A549 treated with GW870086 at 1 μM for 4 hours (cell line): ENCODE measurements around the gene PRPF6. TPM values are rescaled to one million over a fixed set of nuclear protein-coding genes. Genes with fewer than 3 reads are reported as not detected.

Source experiments
- total RNA-seq: library from RNA; stranded (reverse); fragments of 200-300 nt; extraction: Qiagen RNA extraction; gene quantifications from 5 replicates; pipeline ENCODE4 v1.2.3, GENCODE V29; 2022; ENCODE audit warnings: low read depth

Gene PRPF6, protein sequence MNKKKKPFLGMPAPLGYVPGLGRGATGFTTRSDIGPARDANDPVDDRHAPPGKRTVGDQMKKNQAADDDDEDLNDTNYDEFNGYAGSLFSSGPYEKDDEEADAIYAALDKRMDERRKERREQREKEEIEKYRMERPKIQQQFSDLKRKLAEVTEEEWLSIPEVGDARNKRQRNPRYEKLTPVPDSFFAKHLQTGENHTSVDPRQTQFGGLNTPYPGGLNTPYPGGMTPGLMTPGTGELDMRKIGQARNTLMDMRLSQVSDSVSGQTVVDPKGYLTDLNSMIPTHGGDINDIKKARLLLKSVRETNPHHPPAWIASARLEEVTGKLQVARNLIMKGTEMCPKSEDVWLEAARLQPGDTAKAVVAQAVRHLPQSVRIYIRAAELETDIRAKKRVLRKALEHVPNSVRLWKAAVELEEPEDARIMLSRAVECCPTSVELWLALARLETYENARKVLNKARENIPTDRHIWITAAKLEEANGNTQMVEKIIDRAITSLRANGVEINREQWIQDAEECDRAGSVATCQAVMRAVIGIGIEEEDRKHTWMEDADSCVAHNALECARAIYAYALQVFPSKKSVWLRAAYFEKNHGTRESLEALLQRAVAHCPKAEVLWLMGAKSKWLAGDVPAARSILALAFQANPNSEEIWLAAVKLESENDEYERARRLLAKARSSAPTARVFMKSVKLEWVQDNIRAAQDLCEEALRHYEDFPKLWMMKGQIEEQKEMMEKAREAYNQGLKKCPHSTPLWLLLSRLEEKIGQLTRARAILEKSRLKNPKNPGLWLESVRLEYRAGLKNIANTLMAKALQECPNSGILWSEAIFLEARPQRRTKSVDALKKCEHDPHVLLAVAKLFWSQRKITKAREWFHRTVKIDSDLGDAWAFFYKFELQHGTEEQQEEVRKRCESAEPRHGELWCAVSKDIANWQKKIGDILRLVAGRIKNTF
- total RNA-seq: 49.9 to 54.3 TPM (median 53.6 TPM) in 5 replicates

DNA sequence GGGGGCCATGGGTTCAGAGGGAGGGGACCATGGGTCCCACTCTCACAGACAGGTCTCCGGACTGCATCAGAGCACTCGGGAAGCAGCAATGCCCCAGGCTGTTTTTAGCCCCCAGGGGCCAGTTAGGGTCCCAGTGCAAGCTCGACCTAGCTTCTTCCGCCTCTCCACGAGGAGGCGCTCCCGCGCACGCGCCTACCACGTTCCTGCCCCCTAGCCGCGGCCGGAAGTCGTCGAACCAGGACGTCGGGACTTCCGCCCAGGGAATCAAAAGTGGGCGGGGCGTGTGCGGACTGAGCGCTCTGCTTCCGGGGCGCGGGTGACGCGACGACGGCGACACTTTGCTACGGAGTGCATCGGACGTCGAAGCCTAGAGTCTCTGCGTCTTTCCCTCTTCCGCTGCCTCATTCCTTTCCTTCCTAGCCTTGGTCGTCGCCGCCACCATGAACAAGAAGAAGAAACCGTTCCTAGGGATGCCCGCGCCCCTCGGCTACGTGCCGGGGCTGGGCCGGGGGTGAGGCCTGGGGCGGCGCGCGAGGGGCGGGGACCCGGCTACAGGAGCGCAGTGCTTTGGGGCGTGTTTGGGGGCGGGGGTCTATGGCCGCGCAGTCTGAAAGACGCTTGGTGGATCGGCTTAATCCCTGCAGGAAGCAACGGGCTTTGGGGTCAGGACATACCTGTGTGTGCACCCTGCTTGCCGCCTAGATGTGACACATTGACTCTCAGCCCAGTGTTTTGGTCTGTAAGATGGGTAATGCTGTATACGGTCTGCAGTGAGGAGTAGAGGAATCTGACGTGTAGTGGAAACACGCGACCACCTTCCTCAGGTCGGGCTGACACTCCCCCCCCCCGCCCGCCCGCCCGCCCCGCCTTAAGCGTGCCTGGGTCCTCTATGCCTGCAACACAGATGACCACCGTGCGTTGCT lies at the start of gene PRPF6:
PRPF6 (plus strand) TSS at position 327 of the 923 bp plus-strand sequence; CDS start at position 441, 114 bp downstream.

DNA sequence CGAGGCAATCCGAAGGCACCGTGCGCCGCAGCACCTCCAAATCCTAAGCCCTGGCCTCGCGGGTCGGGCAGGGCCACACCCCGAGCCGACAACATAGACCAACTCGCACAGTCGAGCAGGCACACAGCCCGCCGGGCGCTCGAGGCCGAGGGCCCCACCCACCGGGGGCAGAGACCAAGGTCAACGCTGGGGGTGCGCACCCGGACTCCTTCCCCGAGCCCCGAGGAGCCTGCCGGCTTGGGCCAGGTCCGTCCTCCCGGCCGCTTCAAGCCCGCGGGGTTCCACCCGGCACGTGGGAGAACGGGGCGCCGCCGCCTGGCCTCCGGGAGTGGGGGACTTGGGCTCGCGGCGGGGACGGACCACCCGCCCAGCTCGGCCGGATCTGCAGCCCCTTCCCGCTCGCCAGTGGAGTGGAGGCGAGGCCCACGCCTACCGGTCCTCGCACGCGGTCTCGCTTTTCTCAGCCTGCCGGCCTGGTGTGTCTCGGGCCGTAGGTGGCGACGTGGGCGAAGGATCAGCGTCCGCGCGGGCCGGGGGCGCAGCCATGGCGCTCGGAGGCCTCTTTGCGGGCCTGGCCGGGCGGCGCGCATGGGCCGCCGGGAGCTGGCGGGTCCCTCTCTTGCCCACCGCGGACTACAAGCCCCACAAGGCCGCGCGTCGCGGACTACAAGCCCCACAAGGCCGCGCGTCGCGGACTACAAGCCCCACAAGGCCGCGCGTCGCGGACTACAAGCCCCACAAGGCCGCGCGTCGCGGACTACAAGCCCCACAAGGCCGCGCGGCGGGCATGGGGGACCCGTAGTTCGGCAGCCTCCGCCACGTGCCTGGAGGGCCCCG lies 24.9 kb upstream of the PRPF6 start, which contains the start of gene UCKL1:
UCKL1 (minus strand) TSS at position 590 of the 837 bp plus-strand sequence; CDS start at position 546, 44 bp downstream.

GRCh38 chr20:63969838-63970713 lies 10.9 kb upstream of the PRPF6 start, which contains the start of gene ZNF512B:
Gene ZNF512B (minus strand): TSS chr20:63969930. CDS start chr20:63967950, 1,980 bp downstream.

GRCh38 chr20:63979557-63980316 lies 1.2 kb upstream of the PRPF6 start, which contains the start of gene SAMD10:
Gene SAMD10 (minus strand): TSS chr20:63979642. CDS start chr20:63979467, 175 bp downstream.

GRCh38 chr20:64035933-64036345 lies 55.0 kb downstream of the PRPF6 start, which contains the start of gene C20orf204:
Gene C20orf204 (plus strand): TSS chr20:64036182. CDS start chr20:64036324, 142 bp downstream.

GRCh38 chr20:64049060-64049877 lies 68.3 kb downstream of the PRPF6 start, which contains the start of gene SOX18:
Gene SOX18 (minus strand): TSS chr20:64049639. CDS start chr20:64049516, 123 bp downstream.

DNA sequence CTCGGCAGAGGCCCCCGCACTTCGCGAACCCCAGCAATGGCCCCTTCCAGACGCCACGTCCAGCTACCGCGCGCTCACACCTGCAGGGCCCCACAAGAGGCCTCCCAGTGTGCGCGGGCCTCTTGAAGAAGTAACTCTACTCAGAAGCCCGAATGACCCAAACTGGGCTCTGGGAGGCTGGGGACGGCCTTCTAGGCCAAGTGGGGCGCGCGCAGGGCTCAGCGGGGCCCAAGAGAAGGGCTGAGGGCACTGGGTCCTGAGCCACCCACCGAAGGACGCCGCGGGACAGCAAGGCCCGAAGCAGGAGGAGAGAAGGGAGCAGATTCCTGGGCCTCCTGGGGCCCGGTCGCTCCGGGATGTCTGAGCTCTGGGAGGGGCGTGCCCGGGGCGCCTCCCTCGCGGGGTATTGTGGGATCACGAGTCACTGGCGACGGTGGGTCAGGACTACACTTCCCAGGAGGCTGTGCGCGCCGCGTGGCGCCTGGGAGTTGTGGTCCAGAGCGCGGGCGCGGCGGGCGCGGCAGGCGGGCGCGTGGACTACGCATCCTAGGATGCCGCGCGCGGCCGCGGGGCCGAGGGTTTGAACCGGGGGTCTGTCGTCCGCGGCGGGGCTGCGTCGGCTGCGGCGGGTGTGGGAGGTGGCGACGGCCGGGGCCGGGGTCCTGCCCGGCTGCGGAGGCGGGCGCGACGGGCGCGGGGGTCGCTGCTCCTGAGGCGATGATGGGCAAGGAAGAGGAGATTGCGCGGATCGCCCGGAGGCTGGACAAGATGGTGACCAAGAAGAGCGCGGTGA lies 81.9 kb downstream of the PRPF6 start, which contains the start of gene TCEA2:
TCEA2 (plus strand) TSS at position 603 of the 793 bp plus-strand sequence; CDS start at position 718, 115 bp downstream.

DNA sequence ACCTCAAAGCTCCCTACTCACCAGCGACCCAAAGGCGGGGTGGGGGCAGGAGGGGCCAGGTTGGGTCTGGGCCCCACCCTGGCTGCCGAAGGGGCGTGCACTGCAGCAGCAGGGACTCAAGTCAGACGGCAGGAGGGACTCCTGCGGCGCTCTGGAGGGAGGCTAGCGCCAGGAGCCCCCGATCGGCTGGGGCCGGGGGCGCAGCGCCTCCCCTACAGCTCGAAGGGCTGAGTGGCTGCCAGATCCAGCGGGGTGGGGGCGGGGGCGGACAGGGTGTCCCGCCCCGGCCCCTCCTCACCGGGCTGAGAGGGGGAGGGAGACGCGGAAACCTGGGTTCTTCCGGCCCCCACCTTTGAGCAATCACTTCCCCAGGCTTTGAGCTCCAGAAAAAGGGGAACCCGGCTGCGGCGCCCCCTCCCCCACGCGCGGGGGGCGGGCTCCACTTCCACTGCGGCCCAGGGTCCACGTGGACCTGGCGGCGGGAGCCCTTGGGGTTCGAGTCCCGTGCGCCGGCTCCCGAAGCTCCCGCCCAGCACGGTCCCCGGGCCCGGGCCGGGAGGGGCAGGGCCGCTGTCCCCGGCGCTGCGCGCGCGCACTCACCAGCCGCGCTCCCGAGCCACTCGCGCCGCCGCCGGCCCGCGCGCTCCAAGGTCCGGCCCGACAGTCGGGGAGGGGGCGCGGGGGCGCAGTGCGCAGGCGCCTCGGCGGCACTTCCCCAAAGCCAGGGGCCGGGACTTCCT lies 98.5 kb downstream of the PRPF6 start, which contains the start of gene RGS19:
RGS19 (minus strand) TSS at position 246 of the 740 bp plus-strand sequence. CDS start 2,632 bp downstream, outside the sequence.

DNA sequence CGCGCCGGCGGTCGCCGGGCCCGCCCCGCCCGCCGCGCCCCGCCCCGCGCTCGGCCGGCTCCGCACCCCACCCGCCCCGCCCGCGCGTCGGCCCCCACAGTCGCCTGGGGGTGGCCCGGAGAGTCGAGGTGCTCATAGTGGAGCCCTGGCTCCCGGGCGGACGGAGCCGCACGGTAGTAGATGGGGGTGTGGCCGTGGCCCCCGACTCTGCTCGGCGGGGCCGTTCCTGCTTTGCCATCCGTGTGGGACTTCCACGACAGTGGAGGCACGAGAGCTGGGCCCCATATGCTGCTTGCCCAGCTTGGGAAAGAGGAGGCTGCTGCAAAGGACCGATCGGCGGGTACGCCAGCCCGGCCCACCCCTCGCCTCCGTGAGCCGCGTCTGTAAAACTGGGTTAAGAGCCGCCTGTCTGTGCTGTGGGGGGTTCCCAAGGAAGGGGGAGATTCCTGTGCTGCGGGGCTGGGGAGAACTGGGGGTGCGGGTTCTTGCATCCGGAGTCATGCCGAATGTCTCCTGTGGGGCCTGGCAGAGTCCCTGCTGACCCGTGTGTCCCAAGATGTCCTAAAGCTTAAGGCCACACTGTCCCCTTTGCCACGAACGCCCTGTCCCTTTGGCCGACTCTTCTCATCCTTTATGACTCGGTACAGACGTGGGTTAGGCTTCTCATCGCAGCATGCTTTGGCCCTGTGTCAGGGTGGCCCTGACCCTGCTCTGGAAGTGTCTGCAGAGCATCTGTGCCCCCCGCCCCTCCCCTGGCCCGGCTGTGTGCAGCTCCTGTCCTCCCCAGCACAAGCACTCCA lies 99.3 kb downstream of the PRPF6 start, which contains the start of gene OPRL1:
OPRL1 (plus strand) TSS at position 70 of the 800 bp plus-strand sequence. CDS start 12,639 bp downstream, outside the sequence.

Other genes starting within 250 kb of the PRPF6 start
- gene LIME1, start 244.5 kb upstream of the PRPF6 start, total RNA-seq: 3.9 to 9.6 TPM (median 8.7 TPM) in 5 replicates
- 62.3 to 102 TPM (median 97.2 TPM) in 5 replicates for gene SLC2A4RG, start 241.4 kb upstream of the PRPF6 start, total RNA-seq
- gene ZBTB46, start 149.9 kb upstream of the PRPF6 start, total RNA-seq: 0.66 to 0.86 TPM (median 0.78 TPM) in 5 replicates
- not detected in 5 replicates for gene ABHD16B, start 119.6 kb upstream of the PRPF6 start, total RNA-seq
- gene TPD52L2, start 115.9 kb upstream of the PRPF6 start, total RNA-seq: 126 to 136 TPM (median 130 TPM) in 5 replicates
- 23.7 to 30.3 TPM (median 28.4 TPM) in 5 replicates for gene DNAJC5, start 86.0 kb upstream of the PRPF6 start, total RNA-seq
- 24.4 to 35.3 TPM (median 32.2 TPM) in 5 replicates for gene UCKL1, start 24.7 kb upstream of the PRPF6 start, total RNA-seq
- 9.1 to 12.4 TPM (median 11.8 TPM) in 5 replicates for gene ZNF512B, start 11.2 kb upstream of the PRPF6 start, total RNA-seq
- gene SAMD10, start 1.5 kb upstream of the PRPF6 start, total RNA-seq: not detected in 5 replicates
- gene C20orf204, start 55.0 kb downstream of the PRPF6 start, total RNA-seq: 0.33 to 0.64 TPM (median 0.57 TPM) in 5 replicates
- 1.7 to 2.6 TPM (median 2.2 TPM) in 5 replicates for gene SOX18, start 68.5 kb downstream of the PRPF6 start, total RNA-seq
- 32.3 to 48.6 TPM (median 44.4 TPM) in 5 replicates for gene TCEA2, start 82.1 kb downstream of the PRPF6 start, total RNA-seq
- 17.9 to 32.1 TPM (median 28.1 TPM) in 5 replicates for gene RGS19, start 98.4 kb downstream of the PRPF6 start, total RNA-seq
- gene OPRL1, start 99.0 kb downstream of the PRPF6 start, total RNA-seq: 0.70 to 0.88 TPM (median 0.75 TPM) in 5 replicates
- 0.95 to 2.2 TPM (median 1.1 TPM) in 5 replicates for gene LKAAEAR1, start 103.3 kb downstream of the PRPF6 start, total RNA-seq
- not detected in 5 replicates for gene NPBWR2, start 126.4 kb downstream of the PRPF6 start, total RNA-seq
- gene MYT1, start 183.3 kb downstream of the PRPF6 start, total RNA-seq: 0.09 to 0.28 TPM (median 0.14 TPM) in 4 of 5 replicates, not detected in the other